Subcutaneous abdominal adipose tissue (tissue), 5 donors: ENCODE data around the gene CCNQ.

ENCODE experiments used
- H3K27ac ChIP-seq: one replicate; pipeline ENCODE4 v1.7.0; 2013; ENCODE audit warnings: low read depth, mild to moderate bottlenecking, inconsistent platforms, low read length, moderate library complexity
- H3K27me3 ChIP-seq, 5 donors: one replicate each; pipeline ENCODE4 v1.7.0; 2013; ENCODE audit warnings: low read length in 5 of 5, inconsistent platforms in 1 of 5; ENCODE audit not compliant: control insufficient read depth in 5 of 5, insufficient read depth in 4 of 5
- H3K36me3 ChIP-seq, 5 donors: one replicate each; pipeline ENCODE4 v1.7.0; 2013; ENCODE audit warnings: low read length in 5 of 5; ENCODE audit not compliant: control insufficient read depth in 5 of 5, insufficient read depth in 5 of 5
- H3K4me1 ChIP-seq, 5 donors: one replicate each; pipeline ENCODE4 v1.7.0; 2013; ENCODE audit warnings: low read length in 5 of 5, mild to moderate bottlenecking in 3 of 5, moderate library complexity in 1 of 5; ENCODE audit not compliant: control insufficient read depth in 5 of 5, insufficient read depth in 5 of 5
- H3K4me3 ChIP-seq, 5 donors: one replicate each; pipeline ENCODE4 v1.7.0; 2013; ENCODE audit warnings: low read length in 5 of 5, low read depth in 1 of 5
- H3K9ac ChIP-seq, 5 donors: one replicate each; pipeline ENCODE4 v1.7.0; 2013; ENCODE audit warnings: low read length in 5 of 5, mild to moderate bottlenecking in 4 of 5, moderate library complexity in 3 of 5
- H3K9me3 ChIP-seq, 5 donors: one replicate each; pipeline ENCODE4 v1.7.0; 2013; ENCODE audit warnings: low read length in 5 of 5; ENCODE audit not compliant: control insufficient read depth in 5 of 5
- donor health status: healthy.
- donor health status: healthy.
- donor health status: healthy.
- donor health status: healthy.
- donor health status: healthy.

Gene CCNQ

DNA sequence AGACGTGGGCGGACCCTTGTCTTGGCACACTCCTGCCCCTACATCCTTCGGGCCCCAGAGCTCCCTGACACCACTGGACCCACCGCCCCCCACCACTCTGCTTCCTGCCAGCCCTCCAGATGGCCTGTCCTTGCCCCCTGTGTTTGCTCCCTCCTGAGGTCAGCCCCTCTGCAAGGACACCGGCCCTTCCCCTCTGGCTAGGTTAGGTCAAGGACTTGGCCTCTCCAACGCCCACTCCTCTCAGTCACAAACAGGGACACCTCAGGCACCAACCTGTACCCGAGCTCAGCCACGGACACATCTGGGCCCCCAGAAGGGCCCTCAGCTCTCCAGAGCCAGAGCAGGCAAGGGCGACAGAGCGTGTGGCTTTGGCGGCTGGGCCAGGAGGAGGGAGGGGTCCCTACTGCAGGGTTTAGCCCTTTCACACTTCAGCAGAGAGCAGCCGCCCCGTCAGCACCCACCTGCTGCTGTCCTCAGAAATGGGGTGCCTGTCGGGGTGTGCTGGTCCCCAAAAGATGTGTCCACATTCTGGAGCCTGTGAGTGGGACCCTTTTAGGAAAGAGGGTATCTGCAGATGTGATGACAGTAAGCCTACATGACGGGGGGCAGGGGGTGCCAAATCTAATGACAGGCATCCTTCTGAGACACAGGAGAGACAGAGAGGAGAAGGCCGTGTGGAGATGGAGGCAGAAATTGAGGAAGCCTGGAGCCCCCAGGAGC lies 24.5 kb upstream of the CCNQ start:
- H3K27ac ChIP-seq = no peak overlapping the region

GRCh38 chrX:153622661-153623309 lies 23.8 kb upstream of the CCNQ start:
- Histone ChIP-seq H3K9ac (no peak overlapping the region), H3K4me1 (peaks cover 0 to 16% (median 5%) of the 10 kb centered on the region in 5 donors), H3K27ac (no peak overlapping the region), H3K9me3 (peaks cover 0 to 4% (median 0%) of the 10 kb centered on the region in 5 donors), H3K4me3 (peak overlapping the region in 1 of 5 donors; percentile 4), H3K27me3 (peaks cover 0 to 47% (median 29%) of the 10 kb centered on the region in 5 donors), H3K36me3 (no peaks in the 10 kb centered on the region)

More for the DNA sequence above, 24.5 kb upstream of the CCNQ start:
- Histone ChIP-seq H3K4me1 (peaks cover 0 to 16% (median 5%) of the 10 kb centered on the region in 5 donors), H3K9ac (no peak overlapping the region), H3K36me3 (no peaks in the 10 kb centered on the region), H3K4me3 (no peak overlapping the region), H3K27me3 (peaks cover 0 to 46% (median 28%) of the 10 kb centered on the region in 5 donors), H3K9me3 (peaks cover 0 to 4% (median 0%) of the 10 kb centered on the region in 5 donors)

- Histone ChIP-seq H3K4me3 (no peak overlapping the region), H3K27me3 (peaks cover 0 to 47% (median 24%) of the 10 kb centered on the region in 5 donors), H3K9me3 (peaks cover 0 to 4% (median 0%) of the 10 kb centered on the region in 5 donors), H3K4me1 (peaks cover 0 to 13% (median 5%) of the 10 kb centered on the region in 5 donors), H3K36me3 (no peaks in the 10 kb centered on the region), H3K9ac (no peak overlapping the region), H3K27ac (no peak overlapping the region)
These were observed 23.1 kb upstream of the CCNQ start for GRCh38 chrX:153621949-153622598.

DNA sequence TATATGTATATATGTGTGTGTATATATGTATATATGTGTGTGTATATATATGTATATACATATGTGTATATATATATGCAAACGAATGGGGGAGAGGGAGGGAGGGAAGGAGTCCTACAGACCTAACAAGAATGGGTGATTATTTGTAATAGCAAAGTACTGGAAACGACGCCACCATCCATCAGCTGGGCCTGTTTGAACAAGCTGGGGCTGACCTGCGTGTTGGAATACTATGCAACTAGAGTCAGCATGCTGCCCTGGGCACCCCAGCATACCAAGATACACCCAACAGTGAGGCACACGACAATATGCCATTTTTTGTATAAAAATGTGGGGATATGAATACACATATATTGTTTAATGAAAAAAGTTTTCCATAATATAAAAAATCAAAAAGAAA lies 21.6 kb upstream of the CCNQ start:
- H3K4me1 ChIP-seq = peaks cover 0 to 13% (median 5%) of the 10 kb centered on the region in 5 donors
- peaks cover 0 to 4% (median 0%) of the 10 kb centered on the region in 5 donors for H3K9me3 ChIP-seq
- no peak overlapping the region for H3K27ac ChIP-seq
- H3K9ac ChIP-seq = no peak overlapping the region
- H3K27me3 ChIP-seq = peaks cover 0 to 54% (median 20%) of the 10 kb centered on the region in 5 donors
- no peak overlapping the region for H3K4me3 ChIP-seq
- no peaks in the 10 kb centered on the region for H3K36me3 ChIP-seq

DNA sequence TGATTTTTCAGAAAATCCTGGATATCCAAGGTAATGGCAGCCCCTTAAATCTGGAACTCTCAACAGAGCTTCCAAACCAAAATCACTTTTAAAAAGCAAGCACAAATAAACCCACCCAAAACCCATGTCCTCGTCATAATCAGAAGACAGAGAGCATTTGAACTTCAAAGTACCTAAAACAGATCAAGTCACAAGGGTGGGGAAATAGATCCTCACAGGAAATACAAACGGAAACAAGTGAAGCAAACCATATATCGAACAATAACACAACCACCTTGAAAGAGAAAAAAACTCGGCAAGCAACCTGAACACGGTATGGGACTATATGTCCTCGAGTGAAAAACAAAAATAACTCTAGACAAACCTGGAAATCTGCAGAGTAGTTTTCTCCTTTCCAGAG lies 15.9 kb upstream of the CCNQ start:
- H3K4me3 ChIP-seq = no peak overlapping the region

DNA sequence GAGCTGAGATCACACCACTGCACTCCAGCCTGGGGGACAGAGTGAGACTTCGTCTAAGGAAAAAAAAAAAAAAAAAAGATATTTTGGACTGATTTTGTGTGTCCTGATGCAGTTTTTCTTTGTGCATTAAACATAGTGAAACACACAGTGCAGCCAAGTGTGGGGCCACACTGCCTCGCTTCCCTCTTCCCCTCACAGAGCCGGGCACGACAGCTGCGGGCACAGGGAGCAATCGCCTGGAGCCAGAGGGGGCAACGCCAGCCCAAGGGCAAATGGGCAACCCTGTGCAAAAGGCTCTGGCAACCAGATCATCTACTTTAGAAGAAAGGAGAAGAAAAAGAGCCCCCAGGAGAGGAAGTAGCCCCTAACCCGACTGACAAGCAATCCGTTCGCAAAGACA lies 13.5 kb upstream of the CCNQ start:
- no peak overlapping the region for H3K4me3 ChIP-seq
- no peak overlapping the region for H3K9ac ChIP-seq
- peaks cover 0 to 22% (median 7%) of the 10 kb centered on the region in 5 donors for H3K4me1 ChIP-seq
- H3K9me3 ChIP-seq = peaks cover 0 to 11% (median 5%) of the 10 kb centered on the region in 5 donors
- H3K36me3 ChIP-seq = no peaks in the 10 kb centered on the region
- H3K27ac ChIP-seq = no peak overlapping the region
- peaks cover 8 to 34% (median 14%) of the 10 kb centered on the region in 5 donors for H3K27me3 ChIP-seq

More for the DNA sequence above, 15.9 kb upstream of the CCNQ start:
- no peak overlapping the region for H3K9ac ChIP-seq
- H3K36me3 ChIP-seq = no peaks in the 10 kb centered on the region
- peaks cover 8 to 39% (median 20%) of the 10 kb centered on the region in 5 donors for H3K27me3 ChIP-seq
- peaks cover 0 to 11% (median 5%) of the 10 kb centered on the region in 5 donors for H3K9me3 ChIP-seq
- no peak overlapping the region for H3K27ac ChIP-seq
- peaks cover 0 to 19% (median 7%) of the 10 kb centered on the region in 5 donors for H3K4me1 ChIP-seq

GRCh38 chrX:153611298-153612095 lies 12.6 kb upstream of the CCNQ start:
- no peak overlapping the region for H3K9ac ChIP-seq
- peaks cover 0 to 11% (median 5%) of the 10 kb centered on the region in 5 donors for H3K9me3 ChIP-seq
- no peaks in the 10 kb centered on the region for H3K36me3 ChIP-seq
- no peak overlapping the region for H3K27ac ChIP-seq
- peaks cover 0 to 22% (median 7%) of the 10 kb centered on the region in 5 donors for H3K4me1 ChIP-seq
- H3K4me3 ChIP-seq = no peak overlapping the region
- peaks cover 8 to 30% (median 17%) of the 10 kb centered on the region in 5 donors for H3K27me3 ChIP-seq

DNA sequence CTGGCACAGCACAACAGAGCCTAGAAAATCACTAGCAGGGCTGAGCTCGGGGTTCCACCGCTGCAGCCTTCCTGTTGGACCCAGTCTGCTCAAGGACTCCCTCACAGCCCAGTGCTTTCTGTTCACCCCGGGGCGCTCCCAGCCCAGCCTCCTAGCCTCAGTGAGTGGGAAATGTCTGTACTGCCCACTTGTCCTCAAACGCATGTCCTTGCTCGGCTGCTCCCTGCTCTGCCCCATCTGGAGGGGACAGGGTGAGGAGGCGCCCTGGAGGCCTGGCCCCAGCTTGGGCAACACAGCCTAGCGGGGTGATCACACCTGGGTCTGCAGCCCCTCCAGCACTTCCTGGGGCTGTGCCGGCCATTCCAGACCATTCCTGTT lies 11.9 kb upstream of the CCNQ start:
- Histone ChIP-seq H3K4me3 (peak overlapping the region in 1 of 5 donors; percentile 46), H3K9me3 (peaks cover 0 to 9% (median 5%) of the 10 kb centered on the region in 5 donors), H3K4me1 (peaks cover 0 to 22% (median 7%) of the 10 kb centered on the region in 5 donors), H3K27ac (no peak overlapping the region), H3K27me3 (peaks cover 8 to 28% (median 17%) of the 10 kb centered on the region in 5 donors), H3K9ac (no peak overlapping the region), H3K36me3 (no peaks in the 10 kb centered on the region)
